GM12892 (cell line): Measurements from ENCODE around the gene B3GALT5.

Experiments
- POLR2A ChIP-seq: IDR thresholded peaks from 2 replicates; pipeline ENCODE4 v1.6.1; 2011; ENCODE audit warnings: low read depth, low read length, control low read depth
- POLR2AphosphoS5 ChIP-seq: IDR thresholded peaks from 2 replicates; pipeline ENCODE4 v1.6.1; 2011; ENCODE audit warnings: low read depth, low read length, control low read depth
- TAF1 ChIP-seq: IDR thresholded peaks from 2 replicates; pipeline ENCODE4 v1.6.1; 2011; ENCODE audit warnings: low read depth, mild to moderate bottlenecking, control low read depth, low read length, borderline replicate concordance

GRCh38 chr21:39616211-39616772 lies 3.6 kb downstream of the B3GALT5 start:
- TF ChIP-seq POLR2A (no peak), POLR2AphosphoS5 (no peak), TAF1 (no peak)
